Immature natural killer cell (primary cell): ENCODE results near the gene TGFBR3L. TPM values are rescaled to one million over a fixed set of nuclear protein-coding genes. Genes with fewer than 3 reads are reported as not detected.
"Not testable (repeated sequence)": the region's sequence is repeated elsewhere in the genome, so short reads cannot be mapped to it uniquely, and the experiment has no call there.

Experiments used
- DNase-seq, 3 donors: peaks; one replicate each; pipeline ENCODE4 v3.0.0; 2022; ENCODE audit warnings: mixed read lengths in 1 of 3
- H3K27ac Mint-ChIP-seq, 6 donors: one replicate each; pipeline ENCODE4 v1.8.0; 2020; ENCODE audit warnings: mixed read lengths in 6 of 6, mild to moderate bottlenecking in 5 of 6, inconsistent platforms in 4 of 6, moderate library complexity in 3 of 6
- H3K27me3 Mint-ChIP-seq, 3 donors: one replicate each; pipeline ENCODE4 v1.8.0; 2020 to 2021; ENCODE audit warnings: low read depth in 3 of 3, mild to moderate bottlenecking in 3 of 3, mixed read lengths in 3 of 3, moderate library complexity in 3 of 3, inconsistent platforms in 1 of 3
- H3K36me3 Mint-ChIP-seq, 3 donors: one replicate each; pipeline ENCODE4 v1.8.0; 2020; ENCODE audit warnings: mixed read lengths in 3 of 3, inconsistent platforms in 2 of 3, mild to moderate bottlenecking in 2 of 3
- H3K4me1 Mint-ChIP-seq, 2 donors: one replicate each; pipeline ENCODE4 v1.8.0; 2020; ENCODE audit warnings: inconsistent platforms in 2 of 2, mild to moderate bottlenecking in 2 of 2, mixed read lengths in 2 of 2, moderate library complexity in 1 of 2
- H3K4me3 Mint-ChIP-seq, 5 donors: one replicate each; pipeline ENCODE4 v1.8.0; 2020; ENCODE audit warnings: mild to moderate bottlenecking in 5 of 5, mixed read lengths in 5 of 5, inconsistent platforms in 3 of 5, moderate library complexity in 3 of 5
- H3K9me3 Mint-ChIP-seq, 6 donors: one replicate each; pipeline ENCODE4 v1.8.0; 2020; ENCODE audit warnings: mild to moderate bottlenecking in 6 of 6, mixed read lengths in 6 of 6, inconsistent platforms in 4 of 6, moderate library complexity in 3 of 6
- polyA plus RNA-seq, 3 donors: library from polyadenylated mRNA; unstranded; fragments of 300-500 nt; fragmentation: Illumina TruSeq; gene quantifications; one replicate each; pipeline ENCODE4 v1.2.3, GENCODE V29; 2021

TGFBR3L gene
- polyA plus RNA-seq, 3 donors from 2014 or later = 0.86 TPM; not detected in 2

- peaks cover 2 to 6% (median 3%) of the 10 kb centered on the region in 3 donors for H3K27me3 Mint-ChIP-seq
- no peaks in the 10 kb centered on the region for H3K4me1 Mint-ChIP-seq
- H3K4me3 Mint-ChIP-seq = no peak overlapping the region
- DNase-seq = no peak
- no peak overlapping the region for H3K27ac Mint-ChIP-seq
- no peaks in the 10 kb centered on the region for H3K36me3 Mint-ChIP-seq
- no peaks in the 10 kb centered on the region for H3K9me3 Mint-ChIP-seq
Observed at GRCh38 chr19:7887408-7888144, 27.1 kb upstream of the TGFBR3L start.

GRCh38 chr19:7888145-7888825 lies 26.3 kb upstream of the TGFBR3L start, which contains the start of gene LRRC8E:
LRRC8E (plus strand) TSS chr19:7888510; CDS start chr19:7895604, 7,094 bp downstream.
- Mint-ChIP-seq H3K27me3 (peaks cover 2 to 6% (median 3%) of the 10 kb centered on the region in 3 donors), H3K4me1 (no peaks in the 10 kb centered on the region), H3K27ac (no peak within 1 kb of the TSS), H3K36me3 (no peaks in the 10 kb centered on the region), H3K9me3 (no peaks in the 10 kb centered on the region), H3K4me3 (no peak within 1 kb of the TSS)
- no peak for DNase-seq

GRCh38 chr19:7888826-7889217 lies 25.8 kb upstream of the TGFBR3L start:
- Mint-ChIP-seq H3K27me3 (peaks cover 2 to 6% (median 3%) of the 10 kb centered on the region in 3 donors), H3K36me3 (no peaks in the 10 kb centered on the region), H3K27ac (no peak overlapping the region), H3K4me3 (no peak overlapping the region), H3K9me3 (no peaks in the 10 kb centered on the region), H3K4me1 (no peaks in the 10 kb centered on the region)
- no peak for DNase-seq

- not testable (repeated sequence) for H3K9me3 Mint-ChIP-seq, H3K4me1 Mint-ChIP-seq, H3K36me3 Mint-ChIP-seq, H3K27me3 Mint-ChIP-seq, DNase-seq, H3K27ac Mint-ChIP-seq, H3K4me3 Mint-ChIP-seq
Observed at GRCh38 chr19:7893362-7894101, 21.1 kb upstream of the TGFBR3L start.

GRCh38 chr19:7894612-7895309 lies 19.9 kb upstream of the TGFBR3L start:
- Mint-ChIP-seq H3K27ac (no peak overlapping the region), H3K27me3 (peaks cover 0 to 3% (median 1%) of the 10 kb centered on the region in 3 donors), H3K4me3 (no peak overlapping the region), H3K4me1 (no peaks in the 10 kb centered on the region), H3K36me3 (no peaks in the 10 kb centered on the region), H3K9me3 (no peaks in the 10 kb centered on the region)
- DNase-seq = no peak

GRCh38 chr19:7895565-7895964 lies 19.1 kb upstream of the TGFBR3L start:
- Mint-ChIP-seq H3K36me3 (no peaks in the 10 kb centered on the region), H3K27ac (no peak overlapping the region), H3K4me3 (no peak overlapping the region), H3K27me3 (peaks cover 0 to 3% (median 1%) of the 10 kb centered on the region in 3 donors), H3K4me1 (no peaks in the 10 kb centered on the region), H3K9me3 (no peaks in the 10 kb centered on the region)
- DNase-seq = no peak

GRCh38 chr19:7897292-7897691 lies 17.3 kb upstream of the TGFBR3L start:
- no peak for DNase-seq
- H3K4me1 Mint-ChIP-seq = peaks cover 0 to 3% of the 10 kb centered on the region in 2 donors
- no peaks in the 10 kb centered on the region for H3K36me3 Mint-ChIP-seq
- H3K27ac Mint-ChIP-seq = no peak overlapping the region
- no peaks in the 10 kb centered on the region for H3K9me3 Mint-ChIP-seq
- no peak overlapping the region for H3K4me3 Mint-ChIP-seq
- peaks cover 0 to 6% (median 3%) of the 10 kb centered on the region in 3 donors for H3K27me3 Mint-ChIP-seq

- peaks cover 0 to 2% (median 0%) of the 10 kb centered on the region in 6 donors for H3K9me3 Mint-ChIP-seq
- no peak overlapping the region for H3K4me3 Mint-ChIP-seq
- H3K27ac Mint-ChIP-seq = no peak overlapping the region
- H3K27me3 Mint-ChIP-seq = peaks cover 12 to 16% (median 16%) of the 10 kb centered on the region in 3 donors
- peaks cover 12 to 15% of the 10 kb centered on the region in 2 donors for H3K4me1 Mint-ChIP-seq
- no peak for DNase-seq
- no peaks in the 10 kb centered on the region for H3K36me3 Mint-ChIP-seq
Observed at GRCh38 chr19:7898967-7899366, 15.7 kb upstream of the TGFBR3L start.

- peaks cover 20 to 24% (median 21%) of the 10 kb centered on the region in 3 donors for H3K27me3 Mint-ChIP-seq
- H3K36me3 Mint-ChIP-seq = no peaks in the 10 kb centered on the region
- DNase-seq = no peak
- no peak overlapping the region for H3K4me3 Mint-ChIP-seq
- peaks cover 18 to 22% of the 10 kb centered on the region in 2 donors for H3K4me1 Mint-ChIP-seq
- peaks cover 0 to 2% (median 0%) of the 10 kb centered on the region in 6 donors for H3K9me3 Mint-ChIP-seq
- no peak overlapping the region for H3K27ac Mint-ChIP-seq
Observed at GRCh38 chr19:7899751-7900378, 14.8 kb upstream of the TGFBR3L start.

GRCh38 chr19:7900401-7900870 lies 14.2 kb upstream of the TGFBR3L start:
- Mint-ChIP-seq H3K27ac (no peak overlapping the region), H3K9me3 (peaks cover 0 to 2% (median 0%) of the 10 kb centered on the region in 6 donors), H3K4me3 (no peak overlapping the region), H3K27me3 (peaks cover 23 to 27% (median 24%) of the 10 kb centered on the region in 3 donors), H3K4me1 (peaks cover 24 to 26% of the 10 kb centered on the region in 2 donors), H3K36me3 (no peaks in the 10 kb centered on the region)
- no peak for DNase-seq

- H3K4me1 Mint-ChIP-seq = peaks cover 29% of the 10 kb centered on the region in 2 donors
- no peaks in the 10 kb centered on the region for H3K36me3 Mint-ChIP-seq
- no peak overlapping the region for H3K27ac Mint-ChIP-seq
- no peak for DNase-seq
- H3K4me3 Mint-ChIP-seq = no peak overlapping the region
- peaks cover 26 to 28% (median 26%) of the 10 kb centered on the region in 3 donors for H3K27me3 Mint-ChIP-seq
- H3K9me3 Mint-ChIP-seq = peaks cover 0 to 2% (median 0%) of the 10 kb centered on the region in 6 donors
Observed at GRCh38 chr19:7900931-7901330, 13.7 kb upstream of the TGFBR3L start.

- Mint-ChIP-seq H3K36me3 (no peaks in the 10 kb centered on the region), H3K27me3 (peaks cover 26 to 28% (median 28%) of the 10 kb centered on the region in 3 donors), H3K4me1 (peaks cover 29 to 31% of the 10 kb centered on the region in 2 donors), H3K27ac (no peak overlapping the region), H3K9me3 (peaks cover 0 to 2% (median 0%) of the 10 kb centered on the region in 6 donors), H3K4me3 (no peak overlapping the region)
- DNase-seq = no peak
Observed at GRCh38 chr19:7901337-7901736, 13.3 kb upstream of the TGFBR3L start.

- peak in 1 of 3 donors; percentile 28 for DNase-seq
- H3K4me1 Mint-ChIP-seq = peaks cover 31 to 35% of the 10 kb centered on the region in 2 donors
- peak overlapping the region; percentile 92 to 99 (median 96) for H3K27ac Mint-ChIP-seq
- peaks cover 0 to 2% (median 0%) of the 10 kb centered on the region in 6 donors for H3K9me3 Mint-ChIP-seq
- peaks cover 0 to 3% (median 0%) of the 10 kb centered on the region in 3 donors for H3K36me3 Mint-ChIP-seq
- peak overlapping the region; percentile 87 to 92 (median 90) for H3K4me3 Mint-ChIP-seq
- peaks cover 26 to 31% (median 28%) of the 10 kb centered on the region in 3 donors for H3K27me3 Mint-ChIP-seq
Observed at GRCh38 chr19:7902796-7903243, 11.8 kb upstream of the TGFBR3L start.
